Kidney capillary endothelial cell (primary cell): ENCODE measurements around the gene AIF1L.

Source experiments
- DNase-seq: peaks from one replicate; pipeline ENCODE4 v3.0.0-alpha.2; 2018; ENCODE audit warnings: low spot score

The AIF1L gene

DNA sequence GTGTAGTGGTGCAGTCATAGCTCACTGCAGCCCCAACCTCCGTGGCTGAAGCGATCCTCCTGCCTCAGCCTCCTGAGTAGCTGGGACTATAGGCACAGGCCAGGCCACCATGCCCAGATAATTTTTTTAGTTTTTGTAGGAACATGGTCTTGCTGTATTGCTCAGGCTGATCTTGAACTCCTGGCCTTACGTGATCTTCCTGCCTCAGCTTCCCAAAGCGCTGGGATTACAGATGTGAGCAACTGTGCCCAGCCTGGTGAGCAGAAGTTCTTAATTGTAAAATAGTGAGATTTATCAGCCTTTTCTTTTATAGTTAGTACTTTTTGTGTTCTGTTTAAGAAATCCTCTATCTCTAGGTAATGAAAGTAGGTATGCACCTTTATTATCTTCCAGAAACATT lies 71.6 kb downstream of the AIF1L start:
- DNase-seq: no peak

DNA sequence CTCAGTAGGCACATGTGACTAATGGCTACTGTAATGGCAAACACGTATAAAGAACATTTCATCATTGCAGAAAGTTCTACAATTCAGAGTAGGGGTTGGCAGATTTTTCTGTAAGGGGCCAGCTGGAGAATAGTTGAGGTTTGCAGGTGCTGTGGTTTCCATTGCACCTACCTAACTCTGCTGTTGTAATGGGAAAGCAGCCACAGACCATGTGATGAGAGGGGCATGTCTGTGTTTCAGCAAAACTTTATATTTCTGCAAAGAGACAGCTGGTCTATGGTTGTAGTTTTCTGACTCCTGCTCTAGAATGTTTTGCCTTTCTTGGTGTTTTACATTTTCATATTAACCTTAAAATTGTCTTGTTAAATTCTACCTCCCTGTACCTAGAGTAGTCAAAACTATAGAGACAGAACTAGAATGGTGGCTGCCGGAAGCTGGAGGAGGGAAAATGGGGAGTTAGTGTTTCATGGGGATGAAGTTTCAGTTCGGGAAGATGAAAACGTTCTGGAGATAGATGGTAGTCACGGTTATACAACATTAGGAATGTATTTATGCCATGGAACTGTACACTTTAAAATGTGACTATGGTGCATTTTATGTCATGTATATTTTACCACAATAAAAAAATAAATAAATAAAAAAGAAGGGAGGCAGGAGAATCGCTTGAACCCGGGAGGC lies 73.4 kb downstream of the AIF1L start:
- no peak for DNase-seq
